ENCODE measurements around the gene CBX1. TPM values are rescaled to one million over a fixed set of nuclear protein-coding genes. Genes with fewer than 3 reads are reported as not detected.
"Not testable (repeated sequence)": the region's sequence is repeated elsewhere in the genome, so short reads cannot be mapped to it uniquely, and the experiment has no call there.

CBX1 gene
- total and polyA plus RNA-seq, 2 donors from 2014 or later = 37.8 to 40.2 TPM

- TF ChIP-seq CTCF (IDR thresholded peaks at IDR 0.05; ENCODE audit: borderline replicate concordance, extremely low read depth, insufficient read depth) = peak; percentile 86
- FAIRE-seq = no peak
- intact Hi-C loops (cut with DNase I) = no loop called here
- Histone ChIP-seq H3K27ac (ENCODE audit: low read depth in 2 of 2, low read length in 2 of 2) (peak overlapping the region; percentile 44 to 56), H3K4me1 (ENCODE audit: control insufficient read depth in 2 of 3, insufficient read depth in 2 of 3, low read depth in 1 of 3, low read length in 3 of 3) (peaks cover 4 to 27% (median 8%) of the 10 kb centered on the region in 3 donors), H3K27me3 (ENCODE audit: control insufficient read depth, insufficient read depth, low read length) (no peaks in the 10 kb centered on the region), H3K9me3 (ENCODE audit: control insufficient read depth in 2 of 3, insufficient read depth in 1 of 3, low read length in 3 of 3) (no peaks in the 10 kb centered on the region), H3K9ac (ENCODE audit: low read length in 3 of 3) (peak overlapping the region in 1 of 3 donors; percentile 27), H3K4me3 (ENCODE audit: low read length in 3 of 3) (peak overlapping the region in 1 of 3 donors; percentile 5), H3K36me3 (ENCODE audit: control insufficient read depth in 2 of 3, insufficient read depth in 3 of 3, low read length in 3 of 3) (peaks cover 0 to 9% (median 6%) of the 10 kb centered on the region in 3 donors)
- DNase-seq = peak in 4 of 5 donors; percentile 73 to 91 (median 84)
Measured at GRCh38 chr17:48074322-48075081, 26.8 kb downstream of the CBX1 start.

- H3K9me3 ChIP-seq (ENCODE audit: control insufficient read depth in 2 of 3, insufficient read depth in 1 of 3, low read length in 3 of 3); intact Hi-C loops (cut with DNase I); H3K36me3 ChIP-seq (ENCODE audit: control insufficient read depth in 2 of 3, insufficient read depth in 3 of 3, low read length in 3 of 3); H3K27me3 ChIP-seq (ENCODE audit: control insufficient read depth, insufficient read depth, low read length); H3K4me3 ChIP-seq (ENCODE audit: low read length in 3 of 3); FAIRE-seq: not testable (repeated sequence)
- peak overlapping the region in 1 of 3 donors; percentile 27 for H3K9ac ChIP-seq (ENCODE audit: low read length in 3 of 3)
- peak in 2 of 5 donors; percentile 22 for DNase-seq
- peak overlapping the region; percentile 44 to 56 for H3K27ac ChIP-seq (ENCODE audit: low read depth in 2 of 2, low read length in 2 of 2)
- H3K4me1 ChIP-seq (ENCODE audit: control insufficient read depth in 2 of 3, insufficient read depth in 2 of 3, low read depth in 1 of 3, low read length in 3 of 3) = peaks cover 4 to 27% (median 8%) of the 10 kb centered on the region in 3 donors
Measured at GRCh38 chr17:48073566-48074094, 27.6 kb downstream of the CBX1 start.

GRCh38 chr17:48072811-48073210 is 28.5 kb downstream of the CBX1 start:
- peak overlapping the region in 1 of 2 donors; percentile 18 for H3K27ac ChIP-seq (ENCODE audit: low read depth in 2 of 2, low read length in 2 of 2)
- FAIRE-seq; H3K4me3 ChIP-seq (ENCODE audit: low read length in 3 of 3); H3K36me3 ChIP-seq (ENCODE audit: control insufficient read depth in 2 of 3, insufficient read depth in 3 of 3, low read length in 3 of 3); intact Hi-C loops (cut with DNase I); H3K9ac ChIP-seq (ENCODE audit: low read length in 3 of 3); H3K27me3 ChIP-seq (ENCODE audit: control insufficient read depth, insufficient read depth, low read length); DNase-seq; H3K9me3 ChIP-seq (ENCODE audit: control insufficient read depth in 2 of 3, insufficient read depth in 1 of 3, low read length in 3 of 3): not testable (repeated sequence)
- H3K4me1 ChIP-seq (ENCODE audit: control insufficient read depth in 2 of 3, insufficient read depth in 2 of 3, low read depth in 1 of 3, low read length in 3 of 3) = peaks cover 4 to 26% (median 8%) of the 10 kb centered on the region in 3 donors

- peaks cover 3 to 12% (median 9%) of the 10 kb centered on the region in 3 donors for H3K36me3 ChIP-seq (ENCODE audit: control insufficient read depth in 2 of 3, insufficient read depth in 3 of 3, low read length in 3 of 3)
- intact Hi-C loops (cut with DNase I) = no loop called here
- H3K4me3 ChIP-seq (ENCODE audit: low read length in 3 of 3) = no peak overlapping the region
- H3K27me3 ChIP-seq (ENCODE audit: control insufficient read depth, insufficient read depth, low read length) = no peaks in the 10 kb centered on the region
- H3K27ac ChIP-seq (ENCODE audit: low read depth in 2 of 2, low read length in 2 of 2) = no peak overlapping the region
- H3K4me1 ChIP-seq (ENCODE audit: control insufficient read depth in 2 of 3, insufficient read depth in 2 of 3, low read depth in 1 of 3, low read length in 3 of 3) = peaks cover 4 to 18% (median 8%) of the 10 kb centered on the region in 3 donors
- no peak overlapping the region for H3K9ac ChIP-seq (ENCODE audit: low read length in 3 of 3)
- no peaks in the 10 kb centered on the region for H3K9me3 ChIP-seq (ENCODE audit: control insufficient read depth in 2 of 3, insufficient read depth in 1 of 3, low read length in 3 of 3)
- no peak for TF ChIP-seq CTCF (IDR thresholded peaks at IDR 0.05; ENCODE audit: borderline replicate concordance, extremely low read depth, insufficient read depth)
- FAIRE-seq = no peak
- DNase-seq = no peak
Measured at GRCh38 chr17:48071654-48072053, 29.6 kb downstream of the CBX1 start.
